ENCODE results near the gene GPSM3. TPM values are rescaled to one million over a fixed set of nuclear protein-coding genes. Genes with fewer than 3 reads are reported as not detected.

The GPSM3 gene
- total RNA-seq, 5 donors from 2014 or later (not counting 1 experiment from before 2014, with no cell fraction given): 267 to 311 (median 274) TPM

DNA sequence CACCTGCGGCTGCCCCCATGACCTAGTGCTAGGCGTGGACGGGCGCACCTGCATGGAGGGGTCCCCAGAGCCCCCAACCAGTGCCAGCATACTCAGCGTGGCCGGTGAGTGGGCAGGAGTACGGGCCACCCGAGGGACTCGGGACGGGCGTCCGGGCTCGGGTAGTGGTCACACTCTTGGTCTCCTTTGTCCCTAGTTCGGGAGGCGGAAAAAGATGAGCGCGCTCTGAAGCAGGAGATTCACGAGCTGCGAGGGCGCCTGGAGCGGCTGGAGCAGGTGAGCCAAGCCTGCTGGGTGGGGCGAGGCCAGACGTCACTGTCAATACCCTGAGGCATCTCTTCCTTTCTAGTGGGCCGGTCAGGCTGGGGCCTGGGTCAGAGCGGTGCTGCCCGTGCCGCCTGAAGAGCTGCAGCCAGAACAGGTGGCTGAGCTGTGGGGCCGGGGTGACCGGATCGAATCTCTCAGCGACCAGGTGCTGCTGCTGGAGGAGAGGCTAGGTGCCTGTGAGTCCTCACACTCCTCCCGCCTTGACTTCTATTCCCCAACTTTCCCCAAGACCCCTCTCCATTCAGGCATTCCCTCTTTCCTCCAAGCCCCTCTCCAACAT lies 25.2 kb downstream of the GPSM3 start:
- WGBS (ENCODE audit: insufficient coverage): 97% methylated on average over 32 of the region's 32 CpGs
- CTCF ChIA-PET: no interaction called here

GRCh38 chr6:32166411-32167061 lies 25.9 kb downstream of the GPSM3 start:
- no peak overlapping the region for H3K4me3 Mint-ChIP-seq
- no peaks in the 10 kb centered on the region for H3K4me1 ChIP-seq (ENCODE audit: control insufficient read depth in 1 of 2, extremely low read depth in 1 of 2, insufficient read depth in 2 of 2, low read length in 2 of 2)
- H3K9me3 ChIP-seq: no peaks in the 10 kb centered on the region
- H3K4me1 Mint-ChIP-seq: peaks cover 3 to 10% (median 4%) of the 10 kb centered on the region in 3 donors
- ATAC-seq (replicated peaks in 1 of 4) (no peak), DNase-seq (no peak)
- H3K36me3 Mint-ChIP-seq: peaks cover 44% of the 10 kb centered on the region
- H3K27ac ChIP-seq (ENCODE audit: low read length): no peak overlapping the region
- H3K27me3 Mint-ChIP-seq: no peaks in the 10 kb centered on the region
- H3K36me3 ChIP-seq (ENCODE audit: control insufficient read depth in 2 of 2, extremely low read depth in 1 of 2, insufficient read depth in 1 of 2, low read length in 1 of 2): peaks cover 3 to 43% of the 10 kb centered on the region in 2 donors
- H3K9me3 Mint-ChIP-seq: no peaks in the 10 kb centered on the region
- H3K27ac Mint-ChIP-seq: no peak overlapping the region
- WGBS (ENCODE audit: insufficient coverage): 98% methylated on average over 19 of the region's 30 CpGs
- no peak overlapping the region for H3K4me3 ChIP-seq (ENCODE audit: control insufficient read depth in 1 of 2, extremely low read depth in 1 of 2, low read length in 1 of 2)
- ChIA-PET CTCF (no interaction called here), POLR2A (no interaction called here)
- H3K27me3 ChIP-seq (replicated peaks in 1 of 2; ENCODE audit: control insufficient read depth in 2 of 2, extremely low read depth in 1 of 2, insufficient read depth in 2 of 2, low read length in 1 of 2): no peaks in the 10 kb centered on the region

More for the DNA sequence above, 25.2 kb downstream of the GPSM3 start:
- Mint-ChIP-seq H3K27ac (no peak overlapping the region), H3K4me3 (no peak overlapping the region), H3K27me3 (no peaks in the 10 kb centered on the region), H3K4me1 (peaks cover 4 to 10% (median 4%) of the 10 kb centered on the region in 3 donors), H3K9me3 (no peaks in the 10 kb centered on the region), H3K36me3 (peaks cover 44% of the 10 kb centered on the region)
- ATAC-seq (replicated peaks in 1 of 4) (no peak), DNase-seq (no peak)
- POLR2A ChIA-PET: interaction anchor here in 1 of 2 donors (0.5 kb wide), 1 partner anchor 270 kb away, joined by 6 read pairs; the partner anchor contains the start of gene EHMT2
- Histone ChIP-seq H3K36me3 (ENCODE audit: control insufficient read depth in 2 of 2, extremely low read depth in 1 of 2, insufficient read depth in 1 of 2, low read length in 1 of 2) (peaks cover 3 to 43% of the 10 kb centered on the region in 2 donors), H3K9me3 (no peaks in the 10 kb centered on the region), H3K4me1 (ENCODE audit: control insufficient read depth in 1 of 2, extremely low read depth in 1 of 2, insufficient read depth in 2 of 2, low read length in 2 of 2) (no peaks in the 10 kb centered on the region), H3K27me3 (replicated peaks in 1 of 2; ENCODE audit: control insufficient read depth in 2 of 2, extremely low read depth in 1 of 2, insufficient read depth in 2 of 2, low read length in 1 of 2) (no peaks in the 10 kb centered on the region), H3K4me3 (ENCODE audit: control insufficient read depth in 1 of 2, extremely low read depth in 1 of 2, low read length in 1 of 2) (no peak overlapping the region), H3K27ac (ENCODE audit: low read length) (no peak overlapping the region)

DNA sequence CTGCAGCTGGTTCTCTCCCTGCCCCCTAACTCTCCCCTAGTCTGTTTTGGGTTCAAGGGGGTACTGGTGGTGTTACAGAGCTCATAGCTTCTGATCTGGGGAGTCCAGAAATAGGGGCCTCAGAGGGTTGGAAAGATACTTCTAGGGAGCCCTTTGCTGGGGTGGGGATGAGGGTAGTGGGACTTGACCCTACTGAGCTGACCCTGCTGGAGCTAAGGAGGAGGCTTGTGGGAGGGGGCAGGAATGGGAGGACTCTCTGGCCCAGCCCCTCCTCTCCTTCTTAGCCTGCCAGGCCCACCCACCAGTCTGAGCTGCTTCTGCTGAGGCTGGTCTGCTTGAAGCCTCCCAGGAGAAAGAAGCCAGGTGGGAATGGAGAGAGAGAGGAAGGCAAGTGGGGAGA lies 28.1 kb downstream of the GPSM3 start, which contains the start of gene EGFL8:
TSS of gene EGFL8 (plus strand) at position 301 of the 400 bp plus-strand sequence. CDS start 1,571 bp downstream, outside the sequence.
- DNase-seq: no peak
- no peaks in the 10 kb centered on the region for H3K4me1 ChIP-seq (ENCODE audit: control insufficient read depth in 1 of 2, extremely low read depth in 1 of 2, insufficient read depth in 2 of 2, low read length in 2 of 2)
- ATAC-seq (replicated peaks in 1 of 4): no peak
- H3K4me3 Mint-ChIP-seq: no peak within 1 kb of the TSS
- H3K4me1 Mint-ChIP-seq: no peaks in the 10 kb centered on the region
- ChIA-PET CTCF (no interaction called here), POLR2A (no interaction called here)
- no peaks in the 10 kb centered on the region for H3K27me3 ChIP-seq (replicated peaks in 1 of 2; ENCODE audit: control insufficient read depth in 2 of 2, extremely low read depth in 1 of 2, insufficient read depth in 2 of 2, low read length in 1 of 2)
- no peak within 1 kb of the TSS for H3K27ac ChIP-seq (ENCODE audit: low read length)
- H3K27me3 Mint-ChIP-seq: no peaks in the 10 kb centered on the region
- no peak within 1 kb of the TSS for H3K27ac Mint-ChIP-seq
- H3K4me3 ChIP-seq (ENCODE audit: control insufficient read depth in 1 of 2, extremely low read depth in 1 of 2, low read length in 1 of 2): no peak within 1 kb of the TSS
- no peaks in the 10 kb centered on the region for H3K9me3 ChIP-seq
- no peaks in the 10 kb centered on the region for H3K9me3 Mint-ChIP-seq
- peaks cover 26% of the 10 kb centered on the region for H3K36me3 Mint-ChIP-seq
- peaks cover 0 to 24% of the 10 kb centered on the region in 2 donors for H3K36me3 ChIP-seq (ENCODE audit: control insufficient read depth in 2 of 2, extremely low read depth in 1 of 2, insufficient read depth in 1 of 2, low read length in 1 of 2)

- Histone ChIP-seq H3K36me3 (ENCODE audit: control insufficient read depth in 2 of 2, extremely low read depth in 1 of 2, insufficient read depth in 1 of 2, low read length in 1 of 2) (peaks cover 0 to 18% of the 10 kb centered on the region in 2 donors), H3K27ac (ENCODE audit: low read length) (no peak overlapping the region), H3K4me1 (ENCODE audit: control insufficient read depth in 1 of 2, extremely low read depth in 1 of 2, insufficient read depth in 2 of 2, low read length in 2 of 2) (no peaks in the 10 kb centered on the region), H3K4me3 (ENCODE audit: control insufficient read depth in 1 of 2, extremely low read depth in 1 of 2, low read length in 1 of 2) (no peak overlapping the region), H3K9me3 (no peaks in the 10 kb centered on the region), H3K27me3 (replicated peaks in 1 of 2; ENCODE audit: control insufficient read depth in 2 of 2, extremely low read depth in 1 of 2, insufficient read depth in 2 of 2, low read length in 1 of 2) (no peaks in the 10 kb centered on the region)
- H3K36me3 Mint-ChIP-seq: peaks cover 22% of the 10 kb centered on the region
- no peak overlapping the region for H3K27ac Mint-ChIP-seq
- ATAC-seq (replicated peaks in 1 of 4) (no peak), DNase-seq (no peak)
- H3K4me1 Mint-ChIP-seq: no peaks in the 10 kb centered on the region
- no peak overlapping the region for H3K4me3 Mint-ChIP-seq
- no CpG with 5 or more reads among the region's 7 CpGs for WGBS (ENCODE audit: insufficient coverage)
- ChIA-PET CTCF (no interaction called here), POLR2A (no interaction called here)
- no peaks in the 10 kb centered on the region for H3K9me3 Mint-ChIP-seq
- no peaks in the 10 kb centered on the region for H3K27me3 Mint-ChIP-seq
Measured at GRCh38 chr6:32163559-32164258, 28.7 kb downstream of the GPSM3 start.

GRCh38 chr6:32158052-32158451 lies 34.4 kb downstream of the GPSM3 start:
- Mint-ChIP-seq H3K4me3 (no peak overlapping the region), H3K27me3 (peaks cover 0 to 3% of the 10 kb centered on the region in 2 donors), H3K36me3 (peaks cover 16% of the 10 kb centered on the region), H3K4me1 (peaks cover 20 to 26% (median 26%) of the 10 kb centered on the region in 3 donors), H3K9me3 (no peaks in the 10 kb centered on the region), H3K27ac (no peak overlapping the region)
- Histone ChIP-seq H3K36me3 (ENCODE audit: control insufficient read depth in 2 of 2, extremely low read depth in 1 of 2, insufficient read depth in 1 of 2, low read length in 1 of 2) (peaks cover 6 to 12% of the 10 kb centered on the region in 2 donors), H3K4me1 (ENCODE audit: control insufficient read depth in 1 of 2, extremely low read depth in 1 of 2, insufficient read depth in 2 of 2, low read length in 2 of 2) (peaks cover 6 to 29% of the 10 kb centered on the region in 2 experiments), H3K27ac (ENCODE audit: low read length) (no peak overlapping the region), H3K9me3 (no peaks in the 10 kb centered on the region), H3K4me3 (ENCODE audit: control insufficient read depth in 1 of 2, extremely low read depth in 1 of 2, low read length in 1 of 2) (no peak overlapping the region), H3K27me3 (replicated peaks in 1 of 2; ENCODE audit: control insufficient read depth in 2 of 2, extremely low read depth in 1 of 2, insufficient read depth in 2 of 2, low read length in 1 of 2) (peaks cover 0 to 4% of the 10 kb centered on the region in 2 experiments)
- ChIA-PET POLR2A (no interaction called here), CTCF (no interaction called here)
- DNase-seq (no peak), ATAC-seq (replicated peaks in 1 of 4) (no peak)

- Mint-ChIP-seq H3K9me3 (no peaks in the 10 kb centered on the region), H3K27me3 (peaks cover 0 to 7% of the 10 kb centered on the region in 2 donors), H3K36me3 (peaks cover 14% of the 10 kb centered on the region), H3K4me1 (peaks cover 32 to 38% (median 38%) of the 10 kb centered on the region in 3 donors), H3K27ac (no peak overlapping the region), H3K4me3 (no peak overlapping the region)
- Histone ChIP-seq H3K4me3 (ENCODE audit: control insufficient read depth in 1 of 2, extremely low read depth in 1 of 2, low read length in 1 of 2) (no peak overlapping the region), H3K27me3 (replicated peaks in 1 of 2; ENCODE audit: control insufficient read depth in 2 of 2, extremely low read depth in 1 of 2, insufficient read depth in 2 of 2, low read length in 1 of 2) (peaks cover 0 to 11% of the 10 kb centered on the region in 2 experiments), H3K36me3 (ENCODE audit: control insufficient read depth in 2 of 2, extremely low read depth in 1 of 2, insufficient read depth in 1 of 2, low read length in 1 of 2) (peaks cover 6% of the 10 kb centered on the region in 2 donors), H3K27ac (ENCODE audit: low read length) (no peak overlapping the region), H3K9me3 (no peaks in the 10 kb centered on the region), H3K4me1 (ENCODE audit: control insufficient read depth in 1 of 2, extremely low read depth in 1 of 2, insufficient read depth in 2 of 2, low read length in 2 of 2) (peaks cover 6 to 40% of the 10 kb centered on the region in 2 experiments)
- ATAC-seq (replicated peaks in 1 of 4): no peak
- no CpG with 5 or more reads among the region's 9 CpGs for WGBS (ENCODE audit: insufficient coverage)
- CTCF ChIA-PET: no interaction called here
- DNase-seq: no peak
- POLR2A ChIA-PET: no interaction called here
Measured at GRCh38 chr6:32156891-32157290, 35.6 kb downstream of the GPSM3 start.
